HG02981 (cell line): ENCODE measurements around the gene RNU2-63P.
"Not testable (repeated sequence)": the region's sequence is repeated elsewhere in the genome, so short reads cannot be mapped to it uniquely, and the experiment has no call there.

ENCODE experiments used
- ATAC-seq: cut with Tn5 transposase; IDR thresholded peaks from one replicate; pipeline ENCODE4 v1.9.1; 2021; ENCODE audit warnings: mild to moderate bottlenecking, moderate library complexity; ENCODE audit not compliant: unreplicated experiment

The RNU2-63P gene

DNA sequence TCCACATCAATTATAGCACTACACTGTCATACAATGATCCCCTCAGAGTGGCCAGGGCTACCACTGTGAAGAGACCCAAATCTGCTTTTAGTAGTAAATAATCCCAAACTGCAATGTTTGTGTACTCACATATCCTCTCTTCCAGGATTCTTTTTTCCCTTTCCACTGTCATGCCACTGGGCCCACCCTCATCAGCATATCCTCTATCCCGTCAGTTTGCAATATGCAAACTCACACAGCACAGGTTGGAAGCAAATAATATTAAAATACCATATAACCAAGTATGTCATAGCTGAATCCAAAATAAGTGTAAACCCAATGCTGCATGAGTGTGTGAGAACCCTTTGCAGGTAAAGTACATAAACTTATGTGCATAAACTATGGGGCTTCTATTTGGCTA is 28.9 kb downstream of the RNU2-63P start:
- ATAC-seq, result not testable (repeated sequence)

DNA sequence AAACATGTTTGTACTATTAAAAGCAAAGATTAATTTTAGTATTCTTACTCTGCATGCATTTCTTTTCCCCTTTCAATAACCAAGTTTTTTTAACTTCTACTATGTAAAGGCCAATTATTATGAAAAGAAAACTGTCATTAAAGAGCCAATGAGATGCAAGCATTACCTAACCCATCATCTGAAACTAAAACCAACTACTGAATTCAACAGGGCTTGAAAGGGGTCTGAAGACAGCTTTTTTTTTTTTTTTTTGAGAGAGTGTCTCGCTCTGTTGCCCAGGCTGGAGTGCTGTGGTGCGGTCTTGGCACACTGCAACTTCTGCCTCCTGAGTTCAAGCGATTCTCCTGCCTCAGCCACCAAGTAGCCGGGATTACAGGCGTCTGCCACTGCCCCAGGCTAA is 30.4 kb downstream of the RNU2-63P start:
- not testable (repeated sequence) for ATAC-seq

GRCh38 chr2:87981182-87981581 is 35.2 kb downstream of the RNU2-63P start:
- ATAC-seq, result not testable (repeated sequence)

- not testable (repeated sequence) for ATAC-seq
Measured at GRCh38 chr2:87972385-87972784, 44.0 kb downstream of the RNU2-63P start.
